ENCODE data around the gene IGFBP6. TPM values are rescaled to one million over a fixed set of nuclear protein-coding genes. Genes with fewer than 3 reads are reported as not detected.

The IGFBP6 gene
- total RNA-seq, 1 experiment from 2014 or later: 11.5 TPM

GRCh38 chr12:53073881-53074280 is 23.6 kb upstream of the IGFBP6 start:
- H3K4me1 ChIP-seq: peaks cover 20% of the 10 kb centered on the region
- peaks cover 2% of the 10 kb centered on the region; the same call in 1 of the 2 replicates for H3K36me3 ChIP-seq
- no peaks in the 10 kb centered on the region for H3K9me3 ChIP-seq (replicated peaks)
- H3K27ac ChIP-seq: no peak overlapping the region
- DNase-seq: no peak
- no peaks in the 10 kb centered on the region for H3K27me3 ChIP-seq
- no peak overlapping the region for H3K4me3 ChIP-seq

- peaks cover 2% of the 10 kb centered on the region; the same call in 1 of the 2 replicates for H3K36me3 ChIP-seq
These were observed 23.0 kb upstream of the IGFBP6 start for GRCh38 chr12:53074283-53074998.

GRCh38 chr12:53074999-53075370 is 22.5 kb upstream of the IGFBP6 start:
- DNase-seq: no peak
- Histone ChIP-seq H3K9me3 (replicated peaks) (no peaks in the 10 kb centered on the region), H3K27ac (no peak overlapping the region), H3K4me3 (no peak overlapping the region), H3K4me1 (peaks cover 20% of the 10 kb centered on the region), H3K27me3 (no peaks in the 10 kb centered on the region), H3K36me3 (peaks cover 2% of the 10 kb centered on the region; the same call in 1 of the 2 replicates)

More at GRCh38 chr12:53074283-53074998, 23.0 kb upstream of the IGFBP6 start:
- Histone ChIP-seq H3K4me1 (peaks cover 20% of the 10 kb centered on the region), H3K27ac (no peak overlapping the region), H3K27me3 (no peaks in the 10 kb centered on the region), H3K4me3 (no peak overlapping the region), H3K9me3 (replicated peaks) (no peaks in the 10 kb centered on the region)
- no peak for DNase-seq

- H3K4me1 ChIP-seq: peaks cover 11% of the 10 kb centered on the region
- no peak overlapping the region for H3K27ac ChIP-seq
These were observed 21.0 kb upstream of the IGFBP6 start for GRCh38 chr12:53076461-53076860.

GRCh38 chr12:53077030-53077429 is 20.4 kb upstream of the IGFBP6 start:
- DNase-seq: no peak
- no peak overlapping the region for H3K4me3 ChIP-seq

More at GRCh38 chr12:53076461-53076860, 21.0 kb upstream of the IGFBP6 start:
- no peak for DNase-seq
- Histone ChIP-seq H3K4me3 (no peak overlapping the region), H3K27me3 (no peaks in the 10 kb centered on the region), H3K9me3 (replicated peaks) (no peaks in the 10 kb centered on the region), H3K36me3 (peaks cover 2% of the 10 kb centered on the region; the same call in 1 of the 2 replicates)

GRCh38 chr12:53078425-53079225 is 18.8 kb upstream of the IGFBP6 start:
- Histone ChIP-seq H3K9me3 (replicated peaks) (no peaks in the 10 kb centered on the region), H3K27ac (no peak overlapping the region), H3K4me3 (peak overlapping the region; percentile 61), H3K4me1 (peaks cover 2% of the 10 kb centered on the region; the same call in 1 of the 2 replicates), H3K36me3 (peaks cover 2% of the 10 kb centered on the region; the same call in 1 of the 2 replicates), H3K27me3 (no peaks in the 10 kb centered on the region)
- DNase-seq: no peak

More at GRCh38 chr12:53077030-53077429, 20.4 kb upstream of the IGFBP6 start:
- H3K27me3 ChIP-seq: no peaks in the 10 kb centered on the region
- H3K36me3 ChIP-seq: peaks cover 2% of the 10 kb centered on the region; the same call in 1 of the 2 replicates
- peaks cover 5% of the 10 kb centered on the region for H3K4me1 ChIP-seq
- H3K9me3 ChIP-seq (replicated peaks): no peaks in the 10 kb centered on the region
- H3K27ac ChIP-seq: no peak overlapping the region

- Histone ChIP-seq H3K36me3 (peaks cover 2% of the 10 kb centered on the region; the same call in 1 of the 2 replicates), H3K4me1 (peaks cover 2% of the 10 kb centered on the region; the same call in 1 of the 2 replicates), H3K27me3 (no peaks in the 10 kb centered on the region), H3K27ac (peak within 1 kb of the TSS; percentile 58), H3K9me3 (replicated peaks) (no peaks in the 10 kb centered on the region), H3K4me3 (peak within 1 kb of the TSS; percentile 61)
- DNase-seq: peak; percentile 95 to 97
These were observed 18.0 kb upstream of the IGFBP6 start, which contains the start of gene SPRYD3 for GRCh38 chr12:53079226-53080117. Gene SPRYD3, minus strand, starts transcription at chr12:53079390. Its CDS starts 57 bp downstream, at chr12:53079333.

- H3K27ac ChIP-seq: no peak overlapping the region
- peaks cover 2% of the 10 kb centered on the region; the same call in 1 of the 2 replicates for H3K4me1 ChIP-seq
- DNase-seq: no peak
- H3K9me3 ChIP-seq (replicated peaks): no peaks in the 10 kb centered on the region
- H3K27me3 ChIP-seq: no peaks in the 10 kb centered on the region
- no peaks in the 10 kb centered on the region for H3K36me3 ChIP-seq
- no peak overlapping the region for H3K4me3 ChIP-seq
These were observed 14.8 kb upstream of the IGFBP6 start for GRCh38 chr12:53082637-53083175.

- no peaks in the 10 kb centered on the region for H3K9me3 ChIP-seq (replicated peaks)
- no peaks in the 10 kb centered on the region for H3K4me1 ChIP-seq
- H3K36me3 ChIP-seq: no peaks in the 10 kb centered on the region
- no peaks in the 10 kb centered on the region for H3K27me3 ChIP-seq
- DNase-seq: no peak
- no peak overlapping the region for H3K4me3 ChIP-seq
- no peak overlapping the region for H3K27ac ChIP-seq
These were observed 11.1 kb upstream of the IGFBP6 start for GRCh38 chr12:53086361-53086760.

- no peak for DNase-seq
- no peak overlapping the region for H3K4me3 ChIP-seq
- H3K27me3 ChIP-seq: no peaks in the 10 kb centered on the region
- no peaks in the 10 kb centered on the region for H3K36me3 ChIP-seq
- H3K9me3 ChIP-seq (replicated peaks): no peaks in the 10 kb centered on the region
- no peak overlapping the region for H3K27ac ChIP-seq
- no peaks in the 10 kb centered on the region for H3K4me1 ChIP-seq
These were observed 7.4 kb upstream of the IGFBP6 start for GRCh38 chr12:53090105-53090504.

- Histone ChIP-seq H3K27me3 (no peaks in the 10 kb centered on the region), H3K9me3 (replicated peaks) (no peaks in the 10 kb centered on the region), H3K4me1 (no peaks in the 10 kb centered on the region), H3K4me3 (no peak overlapping the region), H3K36me3 (no peaks in the 10 kb centered on the region), H3K27ac (no peak overlapping the region)
- no peak for DNase-seq
These were observed 6.9 kb upstream of the IGFBP6 start for GRCh38 chr12:53090554-53090953.

- Histone ChIP-seq H3K27me3 (no peaks in the 10 kb centered on the region), H3K4me1 (0 out of 2 replicates have a peak, but pooled peaks cover 2% of the 10 kb centered on the region), H3K9me3 (replicated peaks) (no peaks in the 10 kb centered on the region), H3K36me3 (no peaks in the 10 kb centered on the region), H3K27ac (no peak overlapping the region), H3K4me3 (no peak overlapping the region)
- no peak for DNase-seq
These were observed 5.7 kb upstream of the IGFBP6 start for GRCh38 chr12:53091756-53092155.

GRCh38 chr12:53093777-53094393 is 3.6 kb upstream of the IGFBP6 start:
- no peaks in the 10 kb centered on the region for H3K9me3 ChIP-seq (replicated peaks)
- no peak for DNase-seq
- H3K27ac ChIP-seq: no peak overlapping the region

More at GRCh38 chr12:53093777-53094393, 3.6 kb upstream of the IGFBP6 start:
- H3K4me3 ChIP-seq: no peak overlapping the region
- no peaks in the 10 kb centered on the region for H3K27me3 ChIP-seq
- H3K36me3 ChIP-seq: no peaks in the 10 kb centered on the region
- H3K4me1 ChIP-seq: peaks cover 4% of the 10 kb centered on the region; the same call in 1 of the 2 replicates

Measured in SJCRH30 (cell line).